Caco-2 (cell line): ENCODE data around the gene ZFAND2B. TPM values are rescaled to one million over a fixed set of nuclear protein-coding genes. Genes with fewer than 3 reads are reported as not detected.

Experiments used
- Bru-seq: library from RNA; stranded (reverse); fragments of 400-500 nt; gene quantifications from one replicate; lab custom pipeline; 2021; lab: Mats Ljungman, UMichigan
- BruChase-seq, 2 experiments: library from RNA; stranded (reverse); fragments of 400-500 nt; gene quantifications; one replicate each; lab custom pipeline; 2021; lab: Mats Ljungman, UMichigan
- BruUV-seq: library from RNA; stranded (reverse); fragments of 400-500 nt; replicated peaks from 2 replicates; lab custom pipeline; 2021; lab: Mats Ljungman, UMichigan
- CTCF ChIA-PET: fragments of 300-600 bp; sonication (Branson Sonifier 250); formaldehyde crosslinking; loops from one replicate; lab custom pipeline; 2022; ENCODE audit warnings: antibody characterized with exemption; lab: Charles Lee
- POLR2A ChIA-PET: fragments of 300-600 bp; sonication (Branson Sonifier 250); formaldehyde crosslinking; loops from one replicate; lab custom pipeline; 2022; ENCODE audit warnings: antibody characterized with exemption; lab: Charles Lee
- DNase-seq, 2 experiments: peaks; one replicate each; pipeline versions ENCODE4 v3.0.0 to v3.0.0-alpha.2; 2020 to 2022
- H3K27me3 ChIP-seq: replicated peaks from 2 replicates; pipeline ENCODE4 v1.6.0; 2011; ENCODE audit warnings: low read length; ENCODE audit not compliant: control insufficient read depth, insufficient read depth
- H3K36me3 ChIP-seq: 2 replicates; pipeline ENCODE4 v1.5.1; 2011; ENCODE audit warnings: low read length; ENCODE audit not compliant: control insufficient read depth, insufficient read depth
- H3K4me1 ChIP-seq: fragments of 250-450 bp; sonication (Bioruptor Pico); 2 replicates; pipeline ENCODE4 v1.5.1; 2020; ENCODE audit warnings: mild to moderate bottlenecking
- H3K4me3 ChIP-seq: 2 replicates; pipeline ENCODE4 v1.5.1; 2011; ENCODE audit warnings: low read depth, mild to moderate bottlenecking, control low read depth, low read length
- H3K9me3 ChIP-seq: fragments of 250-450 bp; sonication (Bioruptor Pico); 2 replicates; pipeline ENCODE4 v1.5.1; 2020; ENCODE audit warnings: mild to moderate bottlenecking, moderate library complexity
- H3K27ac Mint-ChIP-seq: one replicate; pipeline ENCODE4 v1.8.0; 2022; ENCODE audit warnings: mixed read lengths; ENCODE audit not compliant: unreplicated experiment
- H3K27me3 Mint-ChIP-seq: one replicate; pipeline ENCODE4 v1.8.0; 2022; ENCODE audit warnings: mixed read lengths; ENCODE audit not compliant: insufficient read depth, unreplicated experiment
- H3K36me3 Mint-ChIP-seq: one replicate; pipeline ENCODE4 v1.8.0; 2022; ENCODE audit warnings: mild to moderate bottlenecking, mixed read lengths; ENCODE audit not compliant: insufficient read depth, unreplicated experiment
- H3K4me1 Mint-ChIP-seq: one replicate; pipeline ENCODE4 v1.8.0; 2022; ENCODE audit warnings: low read depth, mixed read lengths; ENCODE audit not compliant: unreplicated experiment
- H3K4me3 Mint-ChIP-seq: one replicate; pipeline ENCODE4 v1.8.0; 2022; ENCODE audit warnings: mild to moderate bottlenecking, moderate library complexity, mixed read lengths; ENCODE audit not compliant: unreplicated experiment
- H3K9me3 Mint-ChIP-seq: one replicate; pipeline ENCODE4 v1.8.0; 2022; ENCODE audit warnings: mixed read lengths; ENCODE audit not compliant: unreplicated experiment
- CTCF ChIP-seq, 2 experiments: fragments of 200-600 bp in 1 of 2; IDR thresholded peaks; 1 replicate in 1 of 2; 2 replicates in 1 of 2; pipeline versions ENCODE4 v1.5.1 to v1.8.0; 2011 to 2022; ENCODE audit warnings: antibody characterized with exemption in 1 of 2, control low read depth in 1 of 2, inconsistent platforms in 1 of 2, low read depth in 1 of 2, low read length in 1 of 2, mild to moderate bottlenecking in 1 of 2, moderate library complexity in 1 of 2; ENCODE audit not compliant: insufficient read depth in 1 of 2, severe bottlenecking in 1 of 2, unreplicated experiment in 1 of 2
- intact Hi-C: fragments of 100-400 bp; cut with micrococcal nuclease; formaldehyde crosslinking; loops from one replicate; pipeline ENCODE4 v1.10.0; 2022; ENCODE audit not compliant: unreplicated experiment
- long read RNA-seq: library from polyadenylated mRNA; stranded (forward); transcript quantifications from one replicate; pipeline ENCODE4 v2.0.0, GENCODE V29; 2022
- total RNA-seq: library from RNA; stranded (reverse); gene quantifications from 2 replicates; pipeline ENCODE4 v1.2.3, GENCODE V29; 2022

The ZFAND2B gene
- total RNA-seq (37.3 and 41.8 TPM in 2 replicates), Bru-seq, nascent RNA (percentile 59 among the genes with signal in this experiment), BruChase-seq, experiment 1, labeled RNA remaining after a 2-hour chase (percentile 77 among the genes with signal in this experiment), BruChase-seq, experiment 2, labeled RNA remaining after a 6-hour chase (percentile 84 among the genes with signal in this experiment)
- long read RNA-seq, transcript ZFAND2B-201 (9 exons, 1,314 nt): minor isoform, 14 of 73 reads
- long read RNA-seq, transcript ZFAND2B-212 (10 exons, 1,199 nt): major isoform, 32 of 73 reads
- long read RNA-seq, partial matches to known transcripts: 6 of 73 reads
- long read RNA-seq, other reads (novel, unspliced or antisense): 14 of 73 reads

GRCh38 chr2:219206328-219207133 is at the start of gene ZFAND2B:
TSS of gene ZFAND2B (plus strand) at chr2:219206782. CDS start at chr2:219206988, 206 bp downstream.
- H3K36me3 ChIP-seq: peaks cover 14% of the 10 kb centered on the region
- Mint-ChIP-seq H3K4me1 (peaks cover 5% of the 10 kb centered on the region), H3K9me3 (no peaks in the 10 kb centered on the region), H3K27me3 (no peaks in the 10 kb centered on the region), H3K27ac (peak within 1 kb of the TSS; percentile 84), H3K4me3 (peak within 1 kb of the TSS; percentile 81), H3K36me3 (peaks cover 45% of the 10 kb centered on the region)
- no peaks in the 10 kb centered on the region for H3K27me3 ChIP-seq
- peak; percentile 93 to 98 for DNase-seq
- no TSS peak for BruUV-seq
- H3K4me1 ChIP-seq: peaks cover 8% of the 10 kb centered on the region
- no peaks in the 10 kb centered on the region for H3K9me3 ChIP-seq
- TF ChIP-seq CTCF (IDR thresholded peaks at IDR 0.05; ENCODE audit: insufficient read depth in 1 of 2, low read depth in 1 of 2, low read length in 1 of 2, severe bottlenecking in 1 of 2, unreplicated experiment in 1 of 2): no peak
- H3K4me3 ChIP-seq: peak within 1 kb of the TSS; percentile 78
- ChIA-PET POLR2A (interaction anchor here (0.6 to 3.1 kb wide), 16 partner anchors 10 to 364 kb away, joined by 3 to 29 read pairs (median 6); partner anchors contain the start of genes ABCB6, CNPPD1, DNPEP and GLB1L), CTCF (interaction anchor here (0.6 to 2.5 kb wide), 19 partner anchors 9 to 304 kb away, joined by 3 to 13 read pairs (median 4); partner anchors contain the start of genes CNPPD1, GLB1L, STK16 and TUBA4A)
- intact Hi-C loops: loop anchor here (1.0 kb wide), 4 partner anchors 12 to 46 kb away; partner anchors contain the start of genes ABCB6, ANKZF1, ATG9A and NHEJ1

GRCh38 chr2:219157396-219157795 is 49.2 kb upstream of the ZFAND2B start:
- POLR2A ChIA-PET: no interaction called here

More at GRCh38 chr2:219157396-219157795, 49.2 kb upstream of the ZFAND2B start:
- H3K27me3 ChIP-seq: no peaks in the 10 kb centered on the region
- no peak overlapping the region for H3K4me3 ChIP-seq
- Mint-ChIP-seq H3K4me1 (peaks cover 14% of the 10 kb centered on the region), H3K27ac (no peak overlapping the region), H3K27me3 (no peaks in the 10 kb centered on the region), H3K4me3 (no peak overlapping the region), H3K9me3 (no peaks in the 10 kb centered on the region), H3K36me3 (peaks cover 14% of the 10 kb centered on the region)
- intact Hi-C loops: no loop called here
- H3K4me1 ChIP-seq: peaks cover 11% of the 10 kb centered on the region; the same call in 1 of the 2 replicates
- no peak for DNase-seq
- TF ChIP-seq CTCF (IDR thresholded peaks at IDR 0.05; ENCODE audit: insufficient read depth in 1 of 2, low read depth in 1 of 2, low read length in 1 of 2, severe bottlenecking in 1 of 2, unreplicated experiment in 1 of 2): no peak
- BruUV-seq: no TSS peak
- H3K36me3 ChIP-seq: peaks cover 1% of the 10 kb centered on the region; the same call in 1 of the 2 replicates
- H3K9me3 ChIP-seq: no peaks in the 10 kb centered on the region
- CTCF ChIA-PET: interaction anchor here (0.8 to 1.5 kb wide), 2 partner anchors 99 to 138 kb away, joined by 5 to 7 read pairs; no protein-coding TSS in a partner anchor
